HepG2 (cell line): ENCODE data around the gene ADCY7. TPM values are rescaled to one million over a fixed set of nuclear protein-coding genes. Genes with fewer than 3 reads are reported as not detected.

Experiments used
- ATAC-seq: fragments of 200-7000 bp; cut with Tn5 transposase; 3 replicates; pipeline ENCODE4 v1.9.1; 2020; ENCODE audit warnings: mild to moderate bottlenecking, moderate library complexity
- BruUV-seq: library from RNA; stranded (reverse); fragments of 400-500 nt; replicated peaks from 2 replicates; lab custom pipeline; 2021; lab: Mats Ljungman, UMichigan
- CTCF ChIA-PET: fragments of 300-600 bp; formaldehyde crosslinking; extraction: SDS; loops from one replicate; lab custom pipeline; 2021; ENCODE audit warnings: low total read pairs, inconsistent platforms, low intra/inter-chr PET ratio; lab: Yijun Ruan, JAX
- POLR2A ChIA-PET: fragments of 350-600 bp; sonication (Branson Sonifier 250); formaldehyde crosslinking; loops from one replicate; lab custom pipeline; 2020; ENCODE audit warnings: antibody characterized with exemption, inconsistent platforms; lab: Yijun Ruan, JAX
- DNase-seq: peaks from one replicate; pipeline ENCODE4 v3.0.0-alpha.2; 2015; ENCODE audit warnings: low spot score
- FAIRE-seq: peaks from 3 replicates; lab custom pipeline; 2011; peaks lifted over from hg19 to GRCh38; lab: Jason Lieb, UNC
- H2AFZ ChIP-seq: one replicate; pipeline ENCODE4 v1.6.1; 2011; ENCODE audit warnings: low read length, inconsistent platforms
- H3K27ac ChIP-seq: fragments of 300-600 bp; 3 replicates; pipeline ENCODE4 v1.8.0; 2011; ENCODE audit warnings: mixed run types, mild to moderate bottlenecking, mixed read lengths, low read length, inconsistent platforms; ENCODE audit not compliant: insufficient read depth; ENCODE audit errors: extremely low read length
- H3K27me3 ChIP-seq, 2 experiments: fragments of 200-600 bp in 1 of 2; 2 replicates in 1 of 2; 3 replicates in 1 of 2; pipeline versions ENCODE4 v1.6.0 to v1.8.0; 2011; ENCODE audit warnings: low read length in 2 of 2, mild to moderate bottlenecking in 2 of 2, moderate library complexity in 2 of 2, inconsistent platforms in 1 of 2; ENCODE audit not compliant: insufficient read depth in 2 of 2, control insufficient read depth in 1 of 2
- H3K36me3 ChIP-seq, 2 experiments: fragments of 200-600 bp in 1 of 2; replicated peaks in 1 of 2; 2 replicates in 1 of 2; 3 replicates in 1 of 2; pipeline versions ENCODE4 v1.5.1 to v1.8.0; 2011; ENCODE audit warnings: low read length in 2 of 2, inconsistent platforms in 1 of 2; ENCODE audit not compliant: insufficient read depth in 2 of 2, control insufficient read depth in 1 of 2
- H3K4me1 ChIP-seq: 2 replicates; pipeline ENCODE4 v1.5.1; 2012; ENCODE audit warnings: low read length, inconsistent platforms; ENCODE audit not compliant: insufficient read depth
- H3K4me2 ChIP-seq: 2 replicates; pipeline ENCODE4 v1.6.0; 2011; ENCODE audit warnings: low read depth, low read length, inconsistent platforms
- H3K4me3 ChIP-seq, 3 experiments: fragments of 200-600 bp in 1 of 3; sonication (generic), shearing (Covaris generic) in 1 of 3; replicated peaks in 1 of 3; 2 replicates each; pipeline ENCODE4 v1.5.1; 2011 to 2016; ENCODE audit warnings: low read length in 3 of 3, inconsistent platforms in 2 of 3, low read depth in 2 of 3, mild to moderate bottlenecking in 2 of 3, control low read depth in 1 of 3, mixed read lengths in 1 of 3; ENCODE audit not compliant: insufficient read depth in 1 of 3
- H3K79me2 ChIP-seq: one replicate; pipeline ENCODE4 v1.6.1; 2011; ENCODE audit warnings: low read length, inconsistent platforms; ENCODE audit not compliant: insufficient read depth
- H3K9ac ChIP-seq: 2 replicates; pipeline ENCODE4 v1.6.0; 2011; ENCODE audit warnings: mild to moderate bottlenecking, low read depth, low read length, inconsistent platforms; ENCODE audit not compliant: insufficient read depth
- H3K9me3 ChIP-seq: 2 replicates; pipeline ENCODE4 v1.5.1; 2012; ENCODE audit warnings: mild to moderate bottlenecking, low read length
- H4K20me1 ChIP-seq: 2 replicates; pipeline ENCODE4 v1.6.0; 2011; ENCODE audit warnings: inconsistent platforms, mild to moderate bottlenecking, low read length, moderate library complexity; ENCODE audit not compliant: insufficient read depth
- ESRRA ChIP-seq: sonication (generic); formaldehyde crosslinking; IDR thresholded peaks from 2 replicates; pipeline ENCODE4 v1.5.1; 2020; ENCODE audit warnings: mild to moderate bottlenecking, low read depth, missing genetic modification reagents
- IKZF4 ChIP-seq: sonication (generic); formaldehyde crosslinking; IDR thresholded peaks from 2 replicates; pipeline ENCODE4 v1.5.1; 2020; ENCODE audit warnings: borderline replicate concordance, mild to moderate bottlenecking, low read depth, missing genetic modification reagents; ENCODE audit errors: not compliant biosample characterization
- MBD4 ChIP-seq: IDR thresholded peaks from 2 replicates; pipeline ENCODE4 v1.6.1; 2012; ENCODE audit warnings: low read length, inconsistent platforms, borderline replicate concordance
- NR3C1 ChIP-seq: sonication (generic); formaldehyde crosslinking; IDR thresholded peaks from 2 replicates; pipeline ENCODE4 v1.4.0; 2020; ENCODE audit warnings: missing genetic modification reagents
- PCBP1 ChIP-seq: fragments of 200-400 bp; formaldehyde crosslinking; IDR thresholded peaks from 2 replicates; pipeline ENCODE4 v1.6.1; 2017; ENCODE audit warnings: mild to moderate bottlenecking, low read depth, low read length, borderline replicate concordance
- REST ChIP-seq, 2 experiments: IDR thresholded peaks; 2 replicates each; pipeline ENCODE4 v1.6.1; 2011 to 2012; ENCODE audit warnings: low read length in 2 of 2, borderline replicate concordance in 1 of 2, low read depth in 1 of 2, mild to moderate bottlenecking in 1 of 2, moderate library complexity in 1 of 2
- THYN1 ChIP-seq: sonication (generic); formaldehyde crosslinking; IDR thresholded peaks from 2 replicates; pipeline ENCODE4 v1.8.1; 2023; ENCODE audit warnings: low read depth, mild to moderate bottlenecking, moderate library complexity, missing genetic modification reagents, borderline replicate concordance
- TMF1 ChIP-seq: sonication (generic); formaldehyde crosslinking; IDR thresholded peaks from 2 replicates; pipeline ENCODE4 v1.8.1; 2022; ENCODE audit warnings: low read depth, missing genetic modification reagents
- ZBTB8A ChIP-seq: sonication (generic); formaldehyde crosslinking; IDR thresholded peaks from 2 replicates; pipeline ENCODE4 v1.4.0; 2020; ENCODE audit warnings: mild to moderate bottlenecking, low read depth, missing genetic modification reagents, borderline replicate concordance
- ZEB1 ChIP-seq: IDR thresholded peaks from 2 replicates; pipeline ENCODE4 v1.6.1; 2012; ENCODE audit warnings: mild to moderate bottlenecking, low read depth, inconsistent platforms; ENCODE audit not compliant: insufficient replicate concordance
- ZHX1 ChIP-seq: sonication (generic); formaldehyde crosslinking; IDR thresholded peaks from 2 replicates; pipeline ENCODE4 v1.8.1; 2022; ENCODE audit warnings: low read depth, mild to moderate bottlenecking, missing genetic modification reagents
- ZNF230 ChIP-seq: sonication (generic); formaldehyde crosslinking; IDR thresholded peaks from 2 replicates; pipeline ENCODE4 v1.4.0; 2020; ENCODE audit warnings: mild to moderate bottlenecking, missing genetic modification reagents
- ZNF549 ChIP-seq: sonication (generic); formaldehyde crosslinking; IDR thresholded peaks from 2 replicates; pipeline ENCODE4 v1.5.0; 2020; ENCODE audit warnings: missing genetic modification reagents
- ZNF720 ChIP-seq: sonication (generic); formaldehyde crosslinking; IDR thresholded peaks from 2 replicates; pipeline ENCODE4 v1.4.0; 2020; ENCODE audit warnings: missing genetic modification reagents
- ZNF784 ChIP-seq: sonication (generic); formaldehyde crosslinking; IDR thresholded peaks from 2 replicates; pipeline ENCODE4 v1.5.1; 2020; ENCODE audit warnings: missing genetic modification reagents, mild to moderate bottlenecking, borderline replicate concordance
- WGBS: methylation state at CpG from one replicate; pipeline ENCODE4 v1.1.6; 2017; ENCODE audit warnings: low lambda C conversion rate; 5-methylcytosine and 5-hydroxymethylcytosine counted together
- in situ Hi-C: cut with HindIII; loops from 2 replicates; pipeline ENCODE4 v1.10.0; 2017; ENCODE audit warnings: low pct_unique_long_range_greater_than_20kb; ENCODE audit not compliant: extremely low pct_ligation_motif_present
- intact Hi-C: fragments of 100-400 bp; cut with micrococcal nuclease; formaldehyde crosslinking; loops from one replicate; pipeline ENCODE4 v1.10.0; 2022; ENCODE audit not compliant: unreplicated experiment
- polyA plus RNA-seq, 8 experiments: library from polyadenylated mRNA; depleted of rRNA in 3 of 8; stranded (reverse) in 7 of 8; unstranded in 1 of 8; fragments of >200 nt; fragmentation: Illumina TruSeq in 4 of 8; extraction: Trizol in 4 of 8; gene quantifications; 2 replicates each; pipeline versions ENCODE4 v1.2.1 to v1.2.3, GENCODE V29; 2011 to 2016; ENCODE audit warnings: low read depth in 4 of 8, missing spikeins in 1 of 8, mixed read lengths in 1 of 8; ENCODE audit not compliant: insufficient read depth in 1 of 8
- total RNA-seq, 5 experiments: library from RNA; depleted of rRNA; stranded (reverse); fragments of >200 nt; fragmentation: Illumina TruSeq; extraction: Trizol; gene quantifications; 2 replicates each; pipeline ENCODE4 v1.2.3, GENCODE V29; 2016; ENCODE audit warnings: low read depth in 1 of 5

The ADCY7 gene
- total and polyA plus RNA-seq, 2 of the 13 experiments (the other 11 are each of a cell fraction or from before 2014, with no cell fraction given), result 2.2 to 4.3 TPM

- Histone ChIP-seq H3K4me3 (no peak overlapping the region), H2AFZ (no peak overlapping the region), H4K20me1 (no peaks in the 10 kb centered on the region), H3K36me3 (no peaks in the 10 kb centered on the region), H3K79me2 (no peaks in the 10 kb centered on the region), H3K4me1 (peaks cover 1% of the 10 kb centered on the region), H3K27ac (no peak overlapping the region), H3K4me2 (no peak overlapping the region), H3K27me3 (peaks cover 0 to 14% of the 10 kb centered on the region in 2 experiments; a peak in 2 of 5 replicates), H3K9me3 (no peaks in the 10 kb centered on the region), H3K9ac (no peak overlapping the region)
- 72% methylated on average over 7 of the region's 7 CpGs for WGBS
- FAIRE-seq (no peak), ATAC-seq (no peak), DNase-seq (no peak)
- in situ Hi-C loops, result no loop called here
- ChIA-PET POLR2A (no interaction called here), CTCF (no interaction called here)
- TF ChIP-seq ZNF549 (CRISPR knock-in tag), result no peak
- no peak for TF ChIP-seq PCBP1
- no peak for TF ChIP-seq REST (IDR thresholded peaks at IDR 0.05; ENCODE audit: borderline replicate concordance in 1 of 2, low read depth in 1 of 2, low read length in 2 of 2)
- no peak for TF ChIP-seq ZHX1 (CRISPR knock-in tag)
- no peak for TF ChIP-seq ZNF230
- no peak for TF ChIP-seq ZNF784 (CRISPR knock-in tag)
- TF ChIP-seq TMF1 (CRISPR knock-in tag), result no peak
- TF ChIP-seq ESRRA, result no peak
- TF ChIP-seq ZEB1, result no peak
- TF ChIP-seq ZNF720 (CRISPR knock-in tag), result no peak
- no peak for TF ChIP-seq IKZF4 (CRISPR knock-in tag)
- TF ChIP-seq MBD4, result no peak
- TF ChIP-seq ZBTB8A (CRISPR knock-in tag), result no peak
- no peak for TF ChIP-seq NR3C1 (CRISPR knock-in tag)
- TF ChIP-seq THYN1 (CRISPR knock-in tag), result no peak
- BruUV-seq, result no TSS peak
- intact Hi-C loops, result no loop called here
Measured at GRCh38 chr16:50254072-50254471, 12.3 kb upstream of the ADCY7 start.
